Stomach (tissue), 4 donors: Measurements from ENCODE around the gene RSRC1.

Experiments
- POLR2A ChIP-seq, 4 donors: fragments of 450-650 bp; IDR thresholded peaks; one replicate each; pipeline ENCODE4 v1.6.1; 2016; ENCODE audit warnings: antibody characterized with exemption in 4 of 4, control low read depth in 2 of 4, mild to moderate bottlenecking in 1 of 4, moderate library complexity in 1 of 4
- TF ChIP-seq, protein P1 (sequence below), 7 experiments: fragments of 450-650 bp in 4 of 7; fragments of 200-600 bp in 3 of 7; sonication (generic) in 3 of 7; IDR thresholded peaks; one replicate each; pipeline ENCODE4 v1.5.1; 2016 to 2019; ENCODE audit warnings: antibody characterized with exemption in 7 of 7, control low read depth in 2 of 7, mild to moderate bottlenecking in 1 of 7

DNA sequence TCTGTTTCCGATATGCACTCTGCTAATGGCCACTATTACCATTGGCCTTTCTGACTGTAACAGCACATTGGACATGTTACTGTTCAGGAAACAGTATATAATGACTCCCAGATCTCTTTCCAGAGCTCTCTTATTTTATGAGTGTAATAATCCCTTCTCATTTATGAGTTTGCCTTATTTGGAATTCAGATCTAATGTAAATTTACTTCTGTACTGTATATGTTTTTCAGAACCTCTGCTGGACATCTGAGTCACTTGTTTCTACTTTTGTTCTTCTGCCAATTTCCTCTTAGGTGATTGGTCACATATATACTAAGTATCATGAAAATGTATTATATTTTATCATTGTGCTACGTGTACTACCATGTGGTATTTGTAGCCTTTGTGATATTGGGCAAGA is 30.5 kb downstream of the RSRC1 start:
- TF ChIP-seq, protein P1, sequence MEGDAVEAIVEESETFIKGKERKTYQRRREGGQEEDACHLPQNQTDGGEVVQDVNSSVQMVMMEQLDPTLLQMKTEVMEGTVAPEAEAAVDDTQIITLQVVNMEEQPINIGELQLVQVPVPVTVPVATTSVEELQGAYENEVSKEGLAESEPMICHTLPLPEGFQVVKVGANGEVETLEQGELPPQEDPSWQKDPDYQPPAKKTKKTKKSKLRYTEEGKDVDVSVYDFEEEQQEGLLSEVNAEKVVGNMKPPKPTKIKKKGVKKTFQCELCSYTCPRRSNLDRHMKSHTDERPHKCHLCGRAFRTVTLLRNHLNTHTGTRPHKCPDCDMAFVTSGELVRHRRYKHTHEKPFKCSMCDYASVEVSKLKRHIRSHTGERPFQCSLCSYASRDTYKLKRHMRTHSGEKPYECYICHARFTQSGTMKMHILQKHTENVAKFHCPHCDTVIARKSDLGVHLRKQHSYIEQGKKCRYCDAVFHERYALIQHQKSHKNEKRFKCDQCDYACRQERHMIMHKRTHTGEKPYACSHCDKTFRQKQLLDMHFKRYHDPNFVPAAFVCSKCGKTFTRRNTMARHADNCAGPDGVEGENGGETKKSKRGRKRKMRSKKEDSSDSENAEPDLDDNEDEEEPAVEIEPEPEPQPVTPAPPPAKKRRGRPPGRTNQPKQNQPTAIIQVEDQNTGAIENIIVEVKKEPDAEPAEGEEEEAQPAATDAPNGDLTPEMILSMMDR (IDR thresholded peaks at IDR 0.05) = no peak
- TF ChIP-seq POLR2A (IDR thresholded peaks at IDR 0.05) = no peak
